Neuronal stem cell (in vitro differentiated cells): ENCODE data around the gene RARG.
"Not testable (repeated sequence)": the region's sequence is repeated elsewhere in the genome, so short reads cannot be mapped to it uniquely, and the experiment has no call there.

Experiments
- DNase-seq: peaks from one replicate; pipeline ENCODE4 v3.0.0-alpha.2; 2013; ENCODE audit warnings: low spot score
- H2AFZ ChIP-seq: one replicate; pipeline ENCODE4 v1.6.1; 2013; ENCODE audit warnings: mild to moderate bottlenecking, low read length, inconsistent platforms
- H2AK5ac ChIP-seq: 2 replicates; pipeline ENCODE4 v1.6.1; 2013; ENCODE audit warnings: low read depth, mild to moderate bottlenecking, inconsistent platforms, low read length, moderate library complexity, mixed read lengths
- H2BK120ac ChIP-seq: 2 replicates; pipeline ENCODE4 v1.6.1; 2013; ENCODE audit warnings: low read depth, mild to moderate bottlenecking, inconsistent platforms, low read length, moderate library complexity, mixed read lengths
- H2BK12ac ChIP-seq: one replicate; pipeline ENCODE4 v1.6.1; 2013; ENCODE audit warnings: low read length, inconsistent platforms
- H2BK15ac ChIP-seq: 2 replicates; pipeline ENCODE4 v1.6.1; 2013; ENCODE audit warnings: mild to moderate bottlenecking, low read length, inconsistent platforms, mixed read lengths
- H2BK5ac ChIP-seq: one replicate; pipeline ENCODE4 v1.6.1; 2013; ENCODE audit warnings: inconsistent platforms, mild to moderate bottlenecking, low read length, moderate library complexity
- H3K14ac ChIP-seq: one replicate; pipeline ENCODE4 v1.6.1; 2013; ENCODE audit warnings: low read length, inconsistent platforms
- H3K18ac ChIP-seq: 2 replicates; pipeline ENCODE4 v1.6.1; 2013; ENCODE audit warnings: low read length, inconsistent platforms
- H3K23ac ChIP-seq: 2 replicates; pipeline ENCODE4 v1.6.1; 2013; ENCODE audit warnings: low read depth, mild to moderate bottlenecking, mixed read lengths, low read length, inconsistent platforms; ENCODE audit not compliant: poor library complexity
- H3K27ac ChIP-seq: replicated peaks from 3 replicates; pipeline ENCODE4 v1.5.1; 2013; ENCODE audit warnings: low read length, inconsistent platforms
- H3K27me3 ChIP-seq, 3 experiments: 2 replicates each; pipeline ENCODE4 v1.6.1; 2013; ENCODE audit warnings: low read length in 3 of 3, mild to moderate bottlenecking in 2 of 3, inconsistent platforms in 1 of 3, low read depth in 1 of 3, mixed read lengths in 1 of 3, moderate library complexity in 1 of 3; ENCODE audit not compliant: control insufficient read depth in 3 of 3, insufficient read depth in 3 of 3
- H3K36me3 ChIP-seq, 2 donors: replicated peaks in 1 of 2; 2 replicates each; pipeline ENCODE4 v1.6.1; 2013; ENCODE audit warnings: low read length in 2 of 2; ENCODE audit not compliant: control insufficient read depth in 2 of 2, insufficient read depth in 2 of 2
- H3K4ac ChIP-seq: 2 replicates; pipeline ENCODE4 v1.6.1; 2013; ENCODE audit warnings: inconsistent platforms, mild to moderate bottlenecking, low read length, moderate library complexity
- H3K4me1 ChIP-seq, 2 donors: 1 replicate in 1 of 2; 2 replicates in 1 of 2; pipeline ENCODE4 v1.6.1; 2013; ENCODE audit warnings: low read length in 2 of 2, low read depth in 1 of 2; ENCODE audit not compliant: control insufficient read depth in 2 of 2, insufficient read depth in 1 of 2
- H3K4me2 ChIP-seq: one replicate; pipeline ENCODE4 v1.6.1; 2013; ENCODE audit warnings: mild to moderate bottlenecking, low read length, inconsistent platforms; ENCODE audit not compliant: insufficient read depth, poor library complexity, severe bottlenecking
- H3K4me3 ChIP-seq, 2 donors: 2 replicates each; pipeline ENCODE4 v1.5.1; 2013; ENCODE audit warnings: low read length in 2 of 2, mild to moderate bottlenecking in 2 of 2, inconsistent platforms in 1 of 2, moderate library complexity in 1 of 2
- H3K79me1 ChIP-seq: one replicate; pipeline ENCODE4 v1.6.1; 2013; ENCODE audit warnings: low read depth, mild to moderate bottlenecking, inconsistent platforms, low read length, moderate library complexity
- H3K9ac ChIP-seq: one replicate; pipeline ENCODE4 v1.6.1; 2013; ENCODE audit warnings: mild to moderate bottlenecking, low read depth, low read length, inconsistent platforms; ENCODE audit not compliant: poor library complexity
- H3K9me3 ChIP-seq, 2 donors: replicated peaks in 1 of 2; 2 replicates each; pipeline versions ENCODE3 to v1.6.1; 2013; ENCODE audit warnings: low read length in 2 of 2, mild to moderate bottlenecking in 2 of 2, inconsistent platforms in 1 of 2, low read depth in 1 of 2, mixed read lengths in 1 of 2, moderate library complexity in 1 of 2; ENCODE audit not compliant: control insufficient read depth in 2 of 2, insufficient read depth in 1 of 2
- H4K8ac ChIP-seq: one replicate; pipeline ENCODE4 v1.6.1; 2013; ENCODE audit warnings: low read depth, mild to moderate bottlenecking, inconsistent platforms, low read length, moderate library complexity
- H4K91ac ChIP-seq: one replicate; pipeline ENCODE4 v1.6.1; 2013; ENCODE audit warnings: low read length, low read depth, mild to moderate bottlenecking, inconsistent platforms; ENCODE audit not compliant: poor library complexity
- WGBS, 2 donors: extraction: QIAGEN DNeasy Blood & Tissue Kit; methylation state at CpG; one replicate each; pipeline ENCODE4 v1.1.7; 2013; ENCODE audit warnings: missing lambda C conversion rate in 2 of 2, mixed read lengths in 1 of 2; ENCODE audit not compliant: insufficient read length in 2 of 2, insufficient replicate concordance in 1 of 2; ENCODE audit errors: extremely low coverage in 2 of 2; 5-methylcytosine and 5-hydroxymethylcytosine counted together

The RARG gene

GRCh38 chr12:53170215-53170614, 61.8 kb downstream of the RARG start:
- no peaks in the 10 kb centered on the region for H3K9me3 ChIP-seq
- no CpG with 5 or more reads among the region's 8 CpGs for WGBS, 2 donors
- H2BK15ac ChIP-seq = no peak overlapping the region
- H3K79me1 ChIP-seq = no peaks in the 10 kb centered on the region
- H3K4me1 ChIP-seq = peaks cover 5 to 6% of the 10 kb centered on the region in 2 donors
- H2BK5ac ChIP-seq = no peak overlapping the region
- no peak overlapping the region for H4K91ac ChIP-seq
- H3K9ac ChIP-seq = no peak overlapping the region
- H3K27ac ChIP-seq = no peak overlapping the region
- H3K4me2 ChIP-seq = no peak overlapping the region
- H2BK12ac ChIP-seq = no peak overlapping the region
- no peak for DNase-seq
- H3K27me3 ChIP-seq = no peaks in the 10 kb centered on the region
- H4K8ac ChIP-seq = no peak overlapping the region
- H3K36me3 ChIP-seq = peaks cover 4 to 5% of the 10 kb centered on the region in 2 donors
- H2AFZ ChIP-seq = no peak overlapping the region
- no peak overlapping the region for H3K23ac ChIP-seq
- H2BK120ac ChIP-seq = no peak overlapping the region
- H2AK5ac ChIP-seq = no peak overlapping the region
- no peak overlapping the region for H3K18ac ChIP-seq
- no peak overlapping the region for H3K4me3 ChIP-seq
- no peak overlapping the region for H3K4ac ChIP-seq
- H3K14ac ChIP-seq = no peak overlapping the region

DNA sequence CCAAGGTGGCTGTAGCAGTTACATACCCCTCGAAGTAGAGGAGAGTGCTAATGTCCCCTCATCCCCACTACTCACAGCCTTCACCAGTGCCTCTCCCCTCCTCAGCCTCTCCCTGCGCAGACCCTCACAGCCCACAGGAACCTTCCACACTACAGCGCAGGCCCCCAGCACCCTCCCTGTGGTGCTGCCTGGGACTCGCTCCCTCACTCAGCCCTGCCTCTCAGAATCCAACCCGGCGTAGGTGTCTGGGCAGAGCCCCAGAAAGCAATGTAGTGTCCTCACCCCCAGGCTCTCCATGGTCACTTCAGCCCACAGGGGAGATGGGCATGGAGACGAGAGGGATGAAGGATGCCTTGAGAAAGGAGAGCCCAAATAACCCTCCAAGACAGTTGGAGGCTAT, 62.4 kb downstream of the RARG start:
- peak overlapping the region; percentile 56 for H3K14ac ChIP-seq
- no peaks in the 10 kb centered on the region for H3K4me1 ChIP-seq
- H3K4me2 ChIP-seq = no peak overlapping the region
- no peak overlapping the region for H2BK5ac ChIP-seq
- H3K4me3 ChIP-seq = no peak overlapping the region
- no peak overlapping the region for H2BK15ac ChIP-seq
- H3K27ac ChIP-seq = no peak overlapping the region
- H2BK12ac ChIP-seq = no peak overlapping the region
- peak overlapping the region; percentile 21 for H2AK5ac ChIP-seq
- H3K9me3 ChIP-seq = no peaks in the 10 kb centered on the region
- no peak overlapping the region for H3K18ac ChIP-seq
- no peaks in the 10 kb centered on the region for H3K79me1 ChIP-seq
- H4K8ac ChIP-seq = no peak overlapping the region
- no peaks in the 10 kb centered on the region for H3K27me3 ChIP-seq
- peak overlapping the region; percentile 21 for H3K9ac ChIP-seq
- H2BK120ac ChIP-seq = no peak overlapping the region
- DNase-seq = no peak
- no peak overlapping the region for H4K91ac ChIP-seq
- H3K23ac ChIP-seq = peak overlapping the region; percentile 73
- no peak overlapping the region for H3K4ac ChIP-seq
- no CpG with 5 or more reads among the region's 7 CpGs for WGBS, 2 donors
- H3K36me3 ChIP-seq = peaks cover 4 to 5% of the 10 kb centered on the region in 2 donors
- H2AFZ ChIP-seq = no peak overlapping the region

GRCh38 chr12:53166837-53167236, 65.2 kb downstream of the RARG start:
- Histone ChIP-seq H2AFZ (no peak overlapping the region), H4K8ac (no peak overlapping the region), H3K9ac (no peak overlapping the region), H3K27ac (no peak overlapping the region), H3K9me3 (no peaks in the 10 kb centered on the region), H3K18ac (no peak overlapping the region), H2BK12ac (no peak overlapping the region), H3K14ac (no peak overlapping the region), H2BK15ac (no peak overlapping the region), H3K4ac (no peak overlapping the region), H3K4me2 (no peak overlapping the region), H3K4me3 (no peak overlapping the region), H3K27me3 (no peaks in the 10 kb centered on the region), H2AK5ac (no peak overlapping the region), H3K79me1 (no peaks in the 10 kb centered on the region), H3K36me3 (peaks cover 4 to 5% of the 10 kb centered on the region in 2 donors), H3K4me1 (no peaks in the 10 kb centered on the region), H2BK120ac (no peak overlapping the region), H4K91ac (no peak overlapping the region), H2BK5ac (no peak overlapping the region), H3K23ac (no peak overlapping the region)
- DNase-seq = no peak

DNA sequence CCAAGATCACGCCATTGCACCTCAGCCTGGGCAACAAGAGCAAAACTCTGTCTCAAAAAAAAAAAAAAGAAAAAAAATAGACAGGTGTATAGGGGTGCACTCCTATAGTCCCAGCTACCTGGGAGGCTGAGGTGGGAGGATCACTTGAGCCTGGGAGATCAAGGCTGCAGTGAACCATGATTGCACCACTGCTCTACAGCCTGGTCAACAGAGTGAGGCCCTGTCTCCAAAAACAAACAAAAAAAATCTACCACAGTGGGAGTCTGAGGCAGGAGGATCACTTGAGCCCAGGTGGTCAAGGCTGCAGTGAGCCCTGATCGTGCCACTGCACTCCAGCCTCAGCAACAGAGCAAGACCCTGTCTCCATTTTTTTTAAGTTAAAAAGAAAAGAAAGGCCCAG, 69.0 kb downstream of the RARG start:
- H2BK5ac ChIP-seq, H2AK5ac ChIP-seq, H3K36me3 ChIP-seq, H2BK12ac ChIP-seq, H4K91ac ChIP-seq, H3K14ac ChIP-seq, H3K9me3 ChIP-seq, DNase-seq, H3K4me3 ChIP-seq, H3K18ac ChIP-seq, H3K4ac ChIP-seq, H2AFZ ChIP-seq, H3K27me3 ChIP-seq, H2BK120ac ChIP-seq, H4K8ac ChIP-seq, H3K79me1 ChIP-seq, H2BK15ac ChIP-seq, H3K23ac ChIP-seq, H3K27ac ChIP-seq, H3K4me2 ChIP-seq, H3K9ac ChIP-seq, H3K4me1 ChIP-seq: not testable (repeated sequence)
- no CpG with 5 or more reads among the region's 2 CpGs for WGBS, 2 donors
